ENCODE results near the gene ENPP4.

- TF ChIP-seq FOSL2 (IDR thresholded peaks at IDR 0.05; ENCODE audit: borderline replicate concordance, low read depth) (no peak), RAD21 (IDR thresholded peaks at IDR 0.05; ENCODE audit: low read length) (no peak), RCOR1 (IDR thresholded peaks at IDR 0.05; ENCODE audit: low read length) (no peak), SMC3 (IDR thresholded peaks at IDR 0.05; ENCODE audit: low read depth, low read length) (no peak)
- TF ChIP-seq, protein P1, sequence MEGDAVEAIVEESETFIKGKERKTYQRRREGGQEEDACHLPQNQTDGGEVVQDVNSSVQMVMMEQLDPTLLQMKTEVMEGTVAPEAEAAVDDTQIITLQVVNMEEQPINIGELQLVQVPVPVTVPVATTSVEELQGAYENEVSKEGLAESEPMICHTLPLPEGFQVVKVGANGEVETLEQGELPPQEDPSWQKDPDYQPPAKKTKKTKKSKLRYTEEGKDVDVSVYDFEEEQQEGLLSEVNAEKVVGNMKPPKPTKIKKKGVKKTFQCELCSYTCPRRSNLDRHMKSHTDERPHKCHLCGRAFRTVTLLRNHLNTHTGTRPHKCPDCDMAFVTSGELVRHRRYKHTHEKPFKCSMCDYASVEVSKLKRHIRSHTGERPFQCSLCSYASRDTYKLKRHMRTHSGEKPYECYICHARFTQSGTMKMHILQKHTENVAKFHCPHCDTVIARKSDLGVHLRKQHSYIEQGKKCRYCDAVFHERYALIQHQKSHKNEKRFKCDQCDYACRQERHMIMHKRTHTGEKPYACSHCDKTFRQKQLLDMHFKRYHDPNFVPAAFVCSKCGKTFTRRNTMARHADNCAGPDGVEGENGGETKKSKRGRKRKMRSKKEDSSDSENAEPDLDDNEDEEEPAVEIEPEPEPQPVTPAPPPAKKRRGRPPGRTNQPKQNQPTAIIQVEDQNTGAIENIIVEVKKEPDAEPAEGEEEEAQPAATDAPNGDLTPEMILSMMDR (IDR thresholded peaks at IDR 0.05): no peak
- TF ChIP-seq, protein P2, sequence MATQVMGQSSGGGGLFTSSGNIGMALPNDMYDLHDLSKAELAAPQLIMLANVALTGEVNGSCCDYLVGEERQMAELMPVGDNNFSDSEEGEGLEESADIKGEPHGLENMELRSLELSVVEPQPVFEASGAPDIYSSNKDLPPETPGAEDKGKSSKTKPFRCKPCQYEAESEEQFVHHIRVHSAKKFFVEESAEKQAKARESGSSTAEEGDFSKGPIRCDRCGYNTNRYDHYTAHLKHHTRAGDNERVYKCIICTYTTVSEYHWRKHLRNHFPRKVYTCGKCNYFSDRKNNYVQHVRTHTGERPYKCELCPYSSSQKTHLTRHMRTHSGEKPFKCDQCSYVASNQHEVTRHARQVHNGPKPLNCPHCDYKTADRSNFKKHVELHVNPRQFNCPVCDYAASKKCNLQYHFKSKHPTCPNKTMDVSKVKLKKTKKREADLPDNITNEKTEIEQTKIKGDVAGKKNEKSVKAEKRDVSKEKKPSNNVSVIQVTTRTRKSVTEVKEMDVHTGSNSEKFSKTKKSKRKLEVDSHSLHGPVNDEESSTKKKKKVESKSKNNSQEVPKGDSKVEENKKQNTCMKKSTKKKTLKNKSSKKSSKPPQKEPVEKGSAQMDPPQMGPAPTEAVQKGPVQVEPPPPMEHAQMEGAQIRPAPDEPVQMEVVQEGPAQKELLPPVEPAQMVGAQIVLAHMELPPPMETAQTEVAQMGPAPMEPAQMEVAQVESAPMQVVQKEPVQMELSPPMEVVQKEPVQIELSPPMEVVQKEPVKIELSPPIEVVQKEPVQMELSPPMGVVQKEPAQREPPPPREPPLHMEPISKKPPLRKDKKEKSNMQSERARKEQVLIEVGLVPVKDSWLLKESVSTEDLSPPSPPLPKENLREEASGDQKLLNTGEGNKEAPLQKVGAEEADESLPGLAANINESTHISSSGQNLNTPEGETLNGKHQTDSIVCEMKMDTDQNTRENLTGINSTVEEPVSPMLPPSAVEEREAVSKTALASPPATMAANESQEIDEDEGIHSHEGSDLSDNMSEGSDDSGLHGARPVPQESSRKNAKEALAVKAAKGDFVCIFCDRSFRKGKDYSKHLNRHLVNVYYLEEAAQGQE (IDR thresholded peaks at IDR 0.05; ENCODE audit: low read depth, low read length): no peak
Measured at GRCh38 chr6:46129629-46130511, at the start of gene ENPP4.
